Lung (tissue), 12 donors: Measurements from ENCODE around the gene CDC34. TPM values are rescaled to one million over a fixed set of nuclear protein-coding genes. Genes with fewer than 3 reads are reported as not detected.

Experiments
- ATAC-seq: fragments of 200-7000 bp; cut with Tn5 transposase; one replicate; pipeline ENCODE4 v1.9.1; 2020; ENCODE audit warnings: moderate number of reproducible peaks; ENCODE audit not compliant: insufficient read depth, low FRiP score
- DNase-seq, 3 donors: peaks; one replicate each; pipeline ENCODE4 v3.0.0-alpha.2; 2013 to 2017
- H3K27ac ChIP-seq, 2 donors: one replicate each; pipeline ENCODE4 v1.5.1; 2013; ENCODE audit warnings: mild to moderate bottlenecking in 2 of 2, moderate library complexity in 2 of 2, control low read depth in 1 of 2, inconsistent platforms in 1 of 2, low read depth in 1 of 2, low read length in 1 of 2
- H3K27me3 ChIP-seq, 3 donors: one replicate each; pipeline ENCODE4 v1.5.1; 2013; ENCODE audit warnings: low read length in 2 of 3; ENCODE audit not compliant: control insufficient read depth in 3 of 3, insufficient read depth in 3 of 3
- H3K36me3 ChIP-seq, 4 donors: one replicate each; pipeline ENCODE4 v1.5.1; 2013; ENCODE audit warnings: low read length in 4 of 4, mild to moderate bottlenecking in 1 of 4, moderate library complexity in 1 of 4; ENCODE audit not compliant: control insufficient read depth in 4 of 4, insufficient read depth in 4 of 4
- H3K4me1 ChIP-seq, 5 donors: one replicate each; pipeline ENCODE4 v1.5.1; 2013; ENCODE audit warnings: low read length in 5 of 5, mild to moderate bottlenecking in 2 of 5, moderate library complexity in 1 of 5; ENCODE audit not compliant: control insufficient read depth in 5 of 5, insufficient read depth in 5 of 5
- H3K4me3 ChIP-seq: one replicate; pipeline ENCODE4 v1.5.1; 2013; ENCODE audit warnings: mild to moderate bottlenecking, control low read depth, moderate library complexity
- H3K9ac ChIP-seq, 2 donors: one replicate each; pipeline ENCODE4 v1.5.1; 2013; ENCODE audit warnings: low read length in 2 of 2, control low read depth in 1 of 2; ENCODE audit not compliant: insufficient read depth in 1 of 2
- H3K9me3 ChIP-seq, 4 donors: one replicate each; pipeline ENCODE4 v1.5.1; 2013; ENCODE audit warnings: low read length in 3 of 4, mild to moderate bottlenecking in 1 of 4, moderate library complexity in 1 of 4; ENCODE audit not compliant: control insufficient read depth in 4 of 4, insufficient read depth in 3 of 4
- CTCF ChIP-seq: IDR thresholded peaks from 2 replicates; pipeline ENCODE4 v1.5.1; 2012; ENCODE audit warnings: mild to moderate bottlenecking; ENCODE audit errors: control extremely low read depth, extremely low read depth
- WGBS, 2 donors: extraction: QIAGEN DNeasy Blood & Tissue Kit; methylation state at CpG; one replicate each; pipeline ENCODE4 v1.1.7; 2013; 5-methylcytosine and 5-hydroxymethylcytosine counted together
- polyA plus RNA-seq, 2 donors: library from polyadenylated mRNA; stranded (reverse); fragments of 200-250 nt; gene quantifications; one replicate each; pipeline ENCODE4 v1.2.1, GENCODE V29; 2013
- total RNA-seq, 2 donors: library from RNA; depleted of rRNA in 1 of 2; stranded (reverse); fragments of >200 nt in 1 of 2; gene quantifications; one replicate each; pipeline ENCODE4 v1.2.1, GENCODE V29; 2014 to 2021
- donor health status: control.
- donor health status: control.
- donor health status: Bipolar disorder and iron deficiency.
- donor health status: healthy.
- donor health status: DM: yes; HTN: yes; CAD: no.

CDC34 gene
- total and polyA plus RNA-seq, 4 donors: 42.9 to 89.1 (median 60.1) TPM

GRCh38 chr19:590750-591098 is 59.2 kb downstream of the CDC34 start:
- WGBS, 2 donors: 7 to 10% methylated on average over 25 to 41 of the region's 41 CpGs
- peaks cover 7 to 27% (median 23%) of the 10 kb centered on the region in 3 donors for H3K27me3 ChIP-seq

GRCh38 chr19:591099-591958 is 59.8 kb downstream of the CDC34 start:
- Histone ChIP-seq H3K36me3 (no peaks in the 10 kb centered on the region), H3K9me3 (peaks cover 0 to 5% (median 0%) of the 10 kb centered on the region in 4 donors), H3K27ac (no peak overlapping the region), H3K9ac (no peak overlapping the region), H3K4me3 (no peak overlapping the region), H3K27me3 (peaks cover 7 to 27% (median 23%) of the 10 kb centered on the region in 3 donors), H3K4me1 (peaks cover 0 to 15% (median 0%) of the 10 kb centered on the region in 5 donors)
- DNase-seq (peak; percentile 37 to 50 (median 44)), ATAC-seq (no peak)
- no peak for TF ChIP-seq CTCF
- 33 to 43% methylated on average over 61 to 75 of the region's 75 CpGs for WGBS, 2 donors

More at GRCh38 chr19:590750-591098, 59.2 kb downstream of the CDC34 start:
- H3K4me1 ChIP-seq: peaks cover 0 to 15% (median 0%) of the 10 kb centered on the region in 5 donors
- H3K36me3 ChIP-seq: no peaks in the 10 kb centered on the region
- no peak overlapping the region for H3K9ac ChIP-seq
- no peak for ATAC-seq
- H3K9me3 ChIP-seq: peaks cover 0 to 5% (median 0%) of the 10 kb centered on the region in 4 donors
- no peak overlapping the region for H3K27ac ChIP-seq
- TF ChIP-seq CTCF: no peak
- no peak for DNase-seq
- H3K4me3 ChIP-seq: no peak overlapping the region

Other genes starting within 250 kb of the CDC34 start
- 10 to 100 TPM; 14.1 to 41.3 TPM for gene PLPP2, start 240.4 kb upstream of the CDC34 start, total RNA-seq
- 10 to 100 TPM; 34.5 to 35.6 TPM for gene PLPP2, start 240.4 kb upstream of the CDC34 start, polyA plus RNA-seq
- 10 to 100 TPM; 19.4 to 34.0 TPM for gene MIER2, start 187.0 kb upstream of the CDC34 start, total RNA-seq
- gene MIER2, start 187.0 kb upstream of the CDC34 start, polyA plus RNA-seq: 10 to 100 TPM; 22.5 to 34.9 TPM
- gene C2CD4C, start 122.6 kb upstream of the CDC34 start, total RNA-seq: 1 to 10 TPM in 1 of 2 donors, under 1 TPM in 1; 0.88 to 1.4 TPM
- 1 to 10 TPM; 1.2 TPM for gene C2CD4C, start 122.6 kb upstream of the CDC34 start, polyA plus RNA-seq
- gene SHC2, start 70.7 kb upstream of the CDC34 start, total RNA-seq: 10 to 100 TPM; 13.2 to 15.9 TPM
- 10 to 100 TPM; 11.2 to 23.1 TPM for gene SHC2, start 70.7 kb upstream of the CDC34 start, polyA plus RNA-seq
- gene MADCAM1, start 35.3 kb upstream of the CDC34 start, total RNA-seq: 1 to 10 TPM in 1 of 2 donors, under 1 TPM in 1; 0.80 to 4.4 TPM
- gene MADCAM1, start 35.3 kb upstream of the CDC34 start, polyA plus RNA-seq: under 1 TPM; 0.24 to 0.41 TPM
- 10 to 100 TPM; 12.2 to 31.7 TPM for gene TPGS1, start 24.3 kb upstream of the CDC34 start, total RNA-seq
- 10 to 100 TPM; 19.4 to 32.7 TPM for gene TPGS1, start 24.3 kb upstream of the CDC34 start, polyA plus RNA-seq
- 1 to 10 TPM in 1 of 2 donors, under 1 TPM in 1; 0.74 to 2.6 TPM for gene GZMM, start 12.3 kb downstream of the CDC34 start, total RNA-seq
- gene GZMM, start 12.3 kb downstream of the CDC34 start, polyA plus RNA-seq: 1 to 10 TPM; 2.4 to 3.0 TPM
- 100 to 1,000 TPM; 239 to 416 TPM for gene BSG, start 40.8 kb downstream of the CDC34 start, total RNA-seq
- 100 to 1,000 TPM; 333 to 376 TPM for gene BSG, start 40.8 kb downstream of the CDC34 start, polyA plus RNA-seq
- gene HCN2, start 58.1 kb downstream of the CDC34 start, total RNA-seq: under 1 TPM; 0.21 to 0.37 TPM
- gene HCN2, start 58.1 kb downstream of the CDC34 start, polyA plus RNA-seq: under 1 TPM; 0.04 to 0.11 TPM
- gene POLRMT, start 101.8 kb downstream of the CDC34 start, total RNA-seq: 10 to 100 TPM; 16.1 to 43.3 TPM
- 10 to 100 TPM; 33.5 to 76.7 TPM for gene POLRMT, start 101.8 kb downstream of the CDC34 start, polyA plus RNA-seq
- gene FGF22, start 108.1 kb downstream of the CDC34 start, total RNA-seq: under 1 TPM; 0.23 to 0.46 TPM
- under 1 TPM; 0.10 to 0.85 TPM for gene FGF22, start 108.1 kb downstream of the CDC34 start, polyA plus RNA-seq
- 10 to 100 TPM; 18.1 to 46.2 TPM for gene RNF126, start 131.5 kb downstream of the CDC34 start, total RNA-seq
- gene RNF126, start 131.5 kb downstream of the CDC34 start, polyA plus RNA-seq: 10 to 100 TPM; 32.2 to 41.9 TPM
- gene FSTL3, start 144.6 kb downstream of the CDC34 start, total RNA-seq: 100 to 1,000 TPM in 1 of 2 donors, 10 to 100 TPM in 1; 15.1 to 120 TPM
- gene FSTL3, start 144.6 kb downstream of the CDC34 start, polyA plus RNA-seq: 100 to 1,000 TPM; 109 to 172 TPM
- gene PRSS57, start 163.7 kb downstream of the CDC34 start, total RNA-seq: 1 to 10 TPM in 1 of 2 donors, not detected in 1; 2.0 TPM
- under 1 TPM; 0.10 to 0.60 TPM for gene PRSS57, start 163.7 kb downstream of the CDC34 start, polyA plus RNA-seq
- gene PALM, start 177.2 kb downstream of the CDC34 start, total RNA-seq: 10 to 100 TPM; 33.5 to 45.7 TPM
- 10 to 100 TPM; 16.2 to 22.7 TPM for gene PALM, start 177.2 kb downstream of the CDC34 start, polyA plus RNA-seq
- 10 to 100 TPM; 14.9 to 23.6 TPM for gene MISP, start 219.4 kb downstream of the CDC34 start, total RNA-seq
- gene MISP, start 219.4 kb downstream of the CDC34 start, polyA plus RNA-seq: 10 to 100 TPM; 20.5 to 23.7 TPM